IPS-11a (cell line): ENCODE data around the gene WNT1.

Source experiments
- H3K4me3 ChIP-seq: one replicate; pipeline ENCODE4 v1.5.1; 2013; ENCODE audit warnings: low read depth, low read length, control low read depth

Gene WNT1

DNA sequence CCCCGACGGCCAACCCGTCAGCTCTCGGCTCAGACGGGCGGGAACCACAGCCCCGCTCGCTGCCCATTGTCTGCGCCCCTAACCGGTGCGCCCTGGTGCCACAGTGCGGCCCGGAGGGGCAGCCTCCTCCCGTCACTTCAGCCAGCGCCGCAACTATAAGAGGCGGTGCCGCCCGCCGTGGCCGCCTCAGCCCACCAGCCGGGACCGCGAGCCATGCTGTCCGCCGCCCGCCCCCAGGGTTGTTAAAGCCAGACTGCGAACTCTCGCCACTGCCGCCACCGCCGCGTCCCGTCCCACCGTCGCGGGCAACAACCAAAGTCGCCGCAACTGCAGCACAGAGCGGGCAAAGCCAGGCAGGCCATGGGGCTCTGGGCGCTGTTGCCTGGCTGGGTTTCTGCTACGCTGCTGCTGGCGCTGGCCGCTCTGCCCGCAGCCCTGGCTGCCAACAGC, at the start of gene WNT1:
Gene WNT1, plus strand, starts transcription at position 32 of the 450 bp plus-strand sequence. Its CDS starts 329 bp downstream, at position 361.
- no peak within 1 kb of the TSS for H3K4me3 ChIP-seq

DNA sequence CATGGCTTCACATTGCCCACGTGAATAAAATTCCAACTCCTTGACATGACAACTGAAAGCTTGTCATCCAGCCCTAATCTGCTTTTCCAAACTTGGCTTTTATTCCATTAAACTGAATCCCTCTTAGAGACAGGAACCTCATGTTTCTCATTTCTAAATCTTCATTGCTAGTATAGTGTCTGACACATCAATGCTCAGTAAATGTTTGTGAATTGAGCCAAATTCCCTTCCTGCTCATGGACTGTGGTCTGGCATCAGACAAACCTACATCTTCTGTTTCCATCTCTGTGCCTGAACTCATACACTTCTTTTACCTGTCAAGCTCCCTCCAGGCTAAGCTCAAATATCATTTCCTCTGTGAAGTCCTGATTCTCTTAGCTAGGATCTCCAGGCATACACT, 48.6 kb upstream of the WNT1 start:
- no peak overlapping the region for H3K4me3 ChIP-seq

DNA sequence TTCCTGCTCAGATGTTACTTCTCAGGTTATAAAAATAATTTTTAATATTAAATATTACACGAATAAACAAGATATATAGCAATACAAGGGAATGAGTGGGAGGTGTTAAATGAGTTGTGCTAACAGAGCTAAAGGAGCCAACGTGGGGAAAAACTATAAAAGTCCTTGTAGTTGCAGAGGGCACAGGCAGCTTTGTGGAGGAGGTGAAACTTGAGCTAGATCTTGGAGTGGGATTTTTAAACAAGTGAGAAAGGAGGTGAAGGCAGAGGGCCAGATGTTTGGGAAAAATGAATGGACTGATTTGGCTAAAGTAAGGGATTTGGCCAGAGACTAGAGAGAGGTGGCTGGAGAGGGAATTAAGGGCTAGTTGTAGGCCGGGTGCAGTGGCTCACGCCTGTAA, 47.6 kb upstream of the WNT1 start:
- H3K4me3 ChIP-seq = no peak overlapping the region

DNA sequence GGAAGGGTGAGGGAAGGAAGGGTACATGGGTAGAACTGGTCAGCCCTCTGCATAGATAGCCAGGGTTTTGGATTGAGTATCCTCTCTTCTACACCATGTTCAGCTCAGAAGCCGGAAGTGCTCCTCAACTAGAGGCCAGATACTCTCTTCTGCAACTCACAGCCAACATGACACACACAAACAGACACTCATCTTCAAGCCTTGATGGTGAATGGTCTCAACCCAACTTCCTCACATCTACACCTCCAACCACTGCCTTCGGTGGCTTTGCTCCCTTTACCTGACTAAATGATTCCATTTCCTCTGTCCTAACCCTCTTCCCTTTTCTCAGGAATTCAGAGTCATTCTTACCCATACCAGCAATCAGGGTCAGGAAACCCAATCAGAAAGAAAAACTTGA, 45.2 kb upstream of the WNT1 start:
- no peak overlapping the region for H3K4me3 ChIP-seq

DNA sequence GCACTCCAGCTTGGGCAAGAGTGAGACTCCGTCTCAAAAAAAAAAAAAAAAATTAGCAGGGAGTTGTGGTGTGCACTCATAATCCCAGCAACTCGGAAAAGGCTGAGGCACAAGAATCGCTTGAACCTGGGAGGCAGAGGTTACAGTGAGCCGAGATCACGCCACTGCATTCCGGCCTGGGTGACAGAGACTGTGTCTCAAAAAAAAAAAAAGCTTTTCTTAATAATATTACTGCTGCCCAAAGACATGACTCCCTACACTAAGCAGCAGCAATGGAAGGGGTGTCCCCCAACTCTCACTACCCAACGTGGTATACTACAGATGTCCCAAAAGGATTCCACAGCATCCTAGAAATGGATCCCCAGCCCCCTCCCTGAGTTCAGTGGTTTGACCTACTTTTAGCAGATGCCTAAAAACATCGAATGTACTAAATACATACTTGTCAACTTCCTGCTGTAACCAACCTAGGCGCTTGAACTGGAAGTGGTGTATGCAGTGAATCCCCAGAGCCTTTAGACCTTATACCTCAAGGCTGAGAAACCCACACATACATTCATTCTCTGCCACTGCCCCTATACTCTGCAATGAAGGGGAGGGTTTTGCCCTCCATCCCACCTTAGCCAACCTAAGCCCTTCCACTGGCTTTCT, 44.3 kb upstream of the WNT1 start:
- H3K4me3 ChIP-seq = no peak overlapping the region

DNA sequence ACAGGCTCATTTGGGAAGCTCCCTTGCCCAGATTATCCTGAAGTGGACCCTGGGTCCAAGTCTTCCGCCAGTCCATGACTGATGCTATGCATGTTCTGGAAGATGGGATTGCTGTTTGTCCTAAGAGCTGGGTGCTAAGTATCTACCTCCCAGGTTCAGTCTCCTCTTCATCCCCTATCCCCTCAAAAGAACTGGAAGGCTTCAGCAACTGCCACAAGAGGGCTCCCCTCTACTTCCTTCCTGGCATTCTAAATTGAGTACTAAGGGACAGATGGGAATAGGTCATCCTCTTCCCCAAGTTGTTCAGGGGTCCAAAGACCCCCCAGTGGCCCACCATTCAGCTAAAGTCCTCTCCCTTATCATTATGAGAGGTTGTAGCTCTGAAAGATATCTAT, 43.8 kb upstream of the WNT1 start:
- H3K4me3 ChIP-seq = no peak overlapping the region

DNA sequence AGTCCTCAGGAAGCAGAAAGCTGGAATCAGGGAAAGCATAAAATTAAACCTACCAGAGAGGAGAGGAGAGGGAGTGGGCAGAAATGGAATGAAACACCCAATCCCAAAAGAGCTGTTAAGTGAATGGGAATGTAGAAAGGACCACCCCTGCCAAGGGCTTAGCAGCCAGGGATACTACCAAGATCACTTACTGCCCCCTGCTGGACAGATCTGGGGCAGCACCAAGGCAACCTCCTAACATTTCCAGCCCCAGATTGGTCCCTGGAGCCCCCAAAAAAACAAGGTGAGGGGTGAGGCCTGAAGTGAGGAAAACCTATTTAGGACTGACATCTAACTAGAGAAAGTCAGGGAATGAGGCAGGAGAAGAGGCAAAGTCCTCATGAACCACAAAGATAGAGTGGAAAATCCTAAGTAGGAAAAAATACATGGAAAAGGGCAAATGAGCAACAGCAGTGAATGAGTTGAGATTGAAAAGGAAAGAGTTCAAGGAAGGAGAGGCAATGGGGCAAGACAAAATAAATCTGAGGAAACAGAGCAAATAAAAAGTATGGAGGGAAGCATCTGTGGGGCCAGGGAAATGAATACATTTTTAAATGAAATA, 41.6 kb upstream of the WNT1 start:
- H3K4me3 ChIP-seq = no peak overlapping the region

DNA sequence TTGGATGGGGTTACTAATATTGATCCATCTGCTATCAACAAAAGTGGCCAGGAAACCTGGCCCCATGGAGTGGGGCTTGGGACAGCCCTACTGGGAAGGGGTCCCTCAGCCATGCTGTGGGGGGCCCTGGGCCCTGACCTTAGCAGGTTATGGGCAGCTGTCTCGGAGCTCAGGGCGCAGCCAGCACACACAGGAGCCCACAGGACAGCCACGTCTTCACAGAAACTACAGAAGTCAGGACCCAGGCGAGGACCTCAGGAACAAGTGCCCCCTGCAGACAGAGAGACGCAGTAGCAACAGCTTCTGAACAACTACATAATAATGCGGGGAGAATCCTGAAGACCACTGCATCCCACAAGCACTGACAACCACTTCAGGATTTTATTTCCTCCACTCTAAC, 41.0 kb upstream of the WNT1 start:
- H3K4me3 ChIP-seq = no peak overlapping the region

DNA sequence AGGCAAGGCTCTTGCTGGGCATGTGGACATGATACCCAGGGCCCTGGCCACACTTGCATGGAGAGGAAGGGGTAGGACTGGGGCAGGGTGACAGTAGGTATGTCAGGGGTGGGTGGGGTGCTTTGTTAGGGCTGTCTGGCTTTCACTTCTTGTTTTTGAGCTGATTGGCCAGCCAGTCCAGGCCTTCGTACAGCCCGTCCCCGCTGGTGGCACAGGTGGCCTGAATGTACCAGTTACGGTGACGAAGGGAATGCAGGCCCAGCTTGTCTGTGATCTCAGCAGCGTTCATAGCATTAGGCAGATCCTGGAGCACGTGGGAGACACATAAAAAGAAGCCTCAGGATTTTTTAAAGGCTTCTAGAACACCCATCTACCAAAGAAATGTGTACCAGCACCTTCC, 39.3 kb upstream of the WNT1 start:
- no peak overlapping the region for H3K4me3 ChIP-seq

DNA sequence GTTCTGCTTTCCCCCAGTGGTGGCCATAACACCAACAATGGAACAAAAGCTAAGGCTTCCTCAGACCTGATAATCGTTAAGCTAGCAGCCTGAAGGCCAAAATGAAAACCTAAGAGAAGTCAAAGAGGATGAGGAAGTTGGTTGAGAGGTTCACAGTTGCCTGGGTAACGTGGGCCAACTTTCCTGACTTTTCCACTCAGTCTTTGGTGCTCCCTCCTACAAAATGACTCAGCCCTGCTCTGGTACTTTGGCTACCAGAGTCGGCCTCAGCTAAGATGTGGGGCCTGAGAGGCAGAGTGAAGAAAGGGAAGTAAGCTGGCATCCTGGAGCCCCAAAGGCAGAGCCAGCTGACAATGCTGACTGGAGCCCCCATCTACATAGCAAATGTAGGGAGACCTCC, 37.9 kb upstream of the WNT1 start:
- H3K4me3 ChIP-seq = no peak overlapping the region

DNA sequence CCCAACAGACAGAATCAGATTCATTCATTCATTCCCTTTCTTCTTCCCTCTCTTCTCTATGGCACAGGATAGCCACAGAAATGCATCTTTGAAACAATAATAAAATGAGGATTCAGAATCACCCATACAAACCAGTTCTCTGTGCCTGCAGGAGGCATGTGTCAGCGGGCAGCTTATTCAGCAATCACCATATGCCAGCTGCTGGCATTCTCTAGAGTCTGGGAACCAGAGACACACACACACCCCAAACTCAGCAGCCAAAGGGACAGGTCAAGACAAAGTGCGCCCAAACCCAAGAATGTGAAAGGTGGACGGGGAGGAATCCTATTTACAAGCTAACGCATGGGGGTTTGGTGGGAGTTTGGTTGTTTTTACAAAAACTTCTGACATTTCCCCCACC, 34.9 kb upstream of the WNT1 start:
- H3K4me3 ChIP-seq = no peak overlapping the region

DNA sequence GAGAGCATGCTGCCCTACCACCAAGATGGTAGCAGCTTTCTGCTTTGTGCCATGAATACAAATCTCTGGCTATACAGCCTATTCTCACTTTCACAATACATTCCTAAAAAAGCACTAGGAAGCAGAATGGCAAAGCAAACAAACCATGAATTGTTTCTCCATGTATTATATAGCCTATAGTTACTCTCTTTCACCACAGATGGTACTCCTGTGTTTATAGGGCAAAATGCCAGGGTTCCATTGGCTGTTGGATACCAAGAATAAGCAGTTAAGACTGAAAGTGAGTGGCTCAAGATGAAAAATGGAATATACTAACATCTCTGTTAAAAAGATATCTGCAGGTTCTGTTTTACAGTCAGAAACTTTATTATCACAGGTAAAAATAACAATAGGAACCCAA, 31.9 kb upstream of the WNT1 start:
- H3K4me3 ChIP-seq = no peak overlapping the region

DNA sequence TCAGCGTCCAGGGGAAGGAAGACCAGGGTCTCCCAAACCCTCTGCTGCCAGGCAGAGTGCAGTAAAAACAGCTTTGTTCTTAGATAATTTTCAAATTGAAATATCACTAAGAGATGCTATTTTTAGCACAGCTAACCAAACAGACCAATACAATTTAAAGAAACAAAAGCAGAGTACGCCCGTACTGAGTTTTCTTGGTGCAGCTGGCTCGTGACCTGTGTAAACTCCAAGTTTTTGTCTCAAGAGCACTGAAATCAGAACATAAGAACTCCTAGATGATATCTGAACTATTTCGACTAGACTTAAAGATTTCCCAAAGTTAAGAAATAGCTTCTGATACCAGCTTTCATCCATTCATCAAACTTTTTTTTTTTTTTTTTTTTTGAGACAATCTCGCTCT, 31.2 kb upstream of the WNT1 start:
- no peak overlapping the region for H3K4me3 ChIP-seq

DNA sequence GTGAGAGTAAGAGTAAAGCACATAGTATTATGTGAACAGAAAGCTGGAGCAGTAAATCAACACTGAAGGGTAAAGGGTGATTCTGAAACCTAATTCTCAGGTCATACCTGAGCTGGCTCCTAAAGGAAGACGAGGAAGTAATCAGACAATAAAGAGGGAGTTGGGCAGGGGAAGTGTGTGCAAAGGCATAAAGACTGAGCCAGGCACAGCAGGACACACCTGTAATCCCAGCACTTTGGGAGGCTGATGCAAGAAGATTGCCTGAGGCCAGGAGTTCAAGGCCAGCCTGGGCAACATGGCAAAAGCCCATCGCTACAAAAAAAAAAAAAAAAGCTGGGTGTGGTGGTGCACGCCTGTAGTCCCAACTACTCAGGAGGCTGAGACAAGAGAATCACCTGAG, 30.4 kb upstream of the WNT1 start:
- no peak overlapping the region for H3K4me3 ChIP-seq

DNA sequence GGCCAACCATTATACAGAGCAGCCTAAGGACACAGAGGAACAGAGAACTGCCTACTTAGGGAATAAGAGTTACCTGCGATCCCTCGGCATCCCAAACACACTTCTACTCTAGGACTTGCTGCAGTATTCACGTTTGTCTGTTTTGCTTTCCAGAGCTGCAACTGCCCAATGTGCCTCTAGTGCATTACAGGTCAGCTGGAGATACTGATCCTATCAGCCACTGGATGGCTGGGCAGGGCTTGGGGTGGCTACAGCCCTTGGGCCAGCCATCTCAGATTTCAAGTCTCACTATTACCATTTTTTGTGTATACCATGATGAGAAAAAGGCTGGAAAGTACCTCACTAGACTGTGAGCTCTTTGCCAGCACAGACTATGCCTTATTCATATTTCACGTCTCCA, 25.4 kb upstream of the WNT1 start:
- H3K4me3 ChIP-seq = no peak overlapping the region

DNA sequence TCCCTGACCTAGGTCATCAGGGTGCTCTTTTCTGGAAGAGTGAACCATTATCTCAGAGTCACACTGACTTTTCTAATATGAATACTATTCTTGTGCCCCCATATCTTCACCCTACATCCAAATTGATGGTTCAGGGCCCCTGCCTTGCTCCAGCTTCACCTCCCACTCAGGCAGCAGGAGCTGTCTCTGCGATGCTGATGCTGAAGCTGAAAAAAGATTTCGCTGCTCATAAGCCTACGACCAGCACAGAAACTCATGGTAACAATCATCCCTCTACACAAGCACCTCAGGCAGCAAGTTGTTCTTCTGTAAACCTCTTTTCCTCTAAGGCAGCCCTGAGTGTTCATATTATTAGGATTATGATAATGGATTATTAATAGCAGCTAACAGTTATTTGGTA, 24.1 kb upstream of the WNT1 start:
- H3K4me3 ChIP-seq = no peak overlapping the region

DNA sequence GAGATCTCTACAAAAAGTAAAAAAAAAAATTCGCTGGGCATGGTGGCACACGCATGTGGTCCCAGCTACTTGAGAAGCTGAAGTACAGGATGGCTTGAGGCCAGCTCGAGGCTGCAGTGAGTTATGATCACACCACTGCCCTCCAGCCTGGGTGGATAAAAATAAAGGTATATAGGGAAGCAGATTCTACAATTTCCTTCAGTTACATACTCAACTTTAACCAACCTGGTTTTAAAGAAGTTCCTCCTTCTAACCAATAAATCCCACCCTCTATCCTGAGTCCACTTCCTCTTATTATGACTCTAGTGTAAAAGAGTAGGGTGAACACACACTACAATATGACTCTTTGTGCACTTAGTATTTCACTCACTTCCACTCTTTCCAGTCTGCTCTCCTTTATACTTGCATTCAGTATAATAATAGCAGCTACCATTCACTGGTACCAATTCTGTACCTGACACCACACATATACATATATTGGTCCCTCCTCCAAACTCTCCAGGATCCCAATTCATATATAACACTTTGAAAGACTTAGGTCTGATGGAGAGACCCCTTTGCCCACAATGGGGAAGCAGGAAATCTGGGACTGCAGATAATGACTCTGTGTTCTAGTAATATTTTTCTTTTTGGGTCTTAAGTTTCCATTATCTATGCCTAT, 23.2 kb upstream of the WNT1 start:
- no peak overlapping the region for H3K4me3 ChIP-seq

DNA sequence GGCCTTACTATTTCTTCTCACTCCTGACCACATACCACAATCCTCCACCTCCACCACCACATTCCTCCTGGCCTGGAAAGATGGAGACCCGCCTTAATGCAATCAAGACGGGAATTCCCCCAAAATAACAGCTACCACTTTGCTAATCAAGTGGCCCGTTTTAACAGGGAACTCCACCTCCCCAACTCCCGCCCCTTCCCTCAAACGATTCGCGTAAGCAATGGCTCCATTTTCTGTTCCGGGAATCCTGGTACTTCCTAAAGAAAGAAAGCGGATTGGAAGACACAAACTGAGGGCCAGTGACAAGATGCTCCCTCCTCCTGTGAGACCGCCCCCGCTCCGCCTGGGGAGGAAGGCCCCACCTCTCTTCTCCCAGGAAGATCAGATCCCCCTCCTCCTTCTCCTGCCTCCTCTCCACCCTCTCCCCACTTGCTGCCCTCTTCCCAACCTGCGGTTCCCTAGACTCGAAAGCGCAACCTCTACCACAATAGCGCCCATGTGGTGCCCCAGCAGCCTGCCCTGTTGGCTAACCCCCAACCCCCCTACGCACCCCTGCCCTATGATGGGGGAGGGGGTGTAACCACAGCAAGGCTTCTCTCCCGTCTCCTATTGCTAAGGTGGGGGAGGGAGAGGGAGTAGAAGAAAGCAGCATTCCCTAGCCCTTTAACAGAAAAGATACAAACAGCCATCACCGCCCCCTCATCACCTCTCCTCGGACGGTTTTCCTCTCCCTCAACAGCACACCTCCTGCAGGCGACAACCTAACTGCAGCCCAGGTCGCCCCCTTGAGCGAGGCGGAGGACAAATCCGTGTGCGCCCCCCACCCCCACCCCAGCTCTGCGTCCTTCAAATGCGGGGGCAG, 21.6 kb upstream of the WNT1 start:
- H3K4me3 ChIP-seq = peak overlapping the region; percentile 92

DNA sequence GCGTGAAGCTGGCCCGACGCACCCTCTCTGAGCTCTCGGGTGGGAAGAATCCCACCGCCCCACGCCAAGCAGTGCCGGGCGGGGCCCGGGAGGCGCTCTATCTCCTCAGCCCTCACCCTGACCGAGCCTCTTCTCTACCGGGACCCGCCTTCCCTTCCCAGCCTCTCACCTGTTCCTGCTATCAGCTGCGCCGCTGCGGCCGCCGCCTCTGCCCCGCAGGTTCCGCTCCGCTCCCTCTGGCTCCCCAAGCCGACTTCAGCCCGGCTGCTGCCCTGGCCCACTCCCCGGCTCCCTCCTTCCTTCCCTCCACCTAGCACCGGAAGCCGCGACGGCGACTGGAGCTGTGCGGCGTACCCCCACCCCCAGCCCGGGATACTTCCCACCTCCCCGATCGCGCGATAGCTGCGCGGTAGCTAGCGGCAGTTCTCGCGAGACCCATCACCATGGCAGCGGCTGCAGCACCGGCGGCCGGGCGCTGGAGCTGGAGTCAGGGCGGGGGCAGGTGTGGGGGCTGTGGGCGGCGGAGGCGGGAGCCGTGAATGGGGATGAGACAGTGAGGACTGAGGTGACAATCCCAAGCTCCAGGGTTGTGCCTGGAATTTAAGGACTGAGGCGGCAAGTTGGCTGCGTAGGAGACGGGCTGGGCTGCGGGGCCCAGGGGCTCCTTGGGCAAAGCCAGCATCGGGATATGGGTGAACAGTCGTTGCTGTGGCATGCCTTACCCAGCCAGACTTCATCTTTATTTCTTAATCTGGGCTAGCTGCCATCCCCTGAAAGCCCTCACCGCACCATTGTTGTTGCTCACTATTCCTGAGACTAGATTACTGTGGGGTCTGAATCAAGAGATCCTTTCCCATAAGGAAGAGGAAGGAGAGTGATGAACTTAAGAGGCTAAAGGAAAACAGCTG, 20.7 kb upstream of the WNT1 start, which contains the start of gene ARF3:
Gene ARF3, minus strand, starts transcription at position 347 of the 908 bp plus-strand sequence. CDS start 16,392 bp downstream, outside the sequence.
- H3K4me3 ChIP-seq = peak within 1 kb of the TSS; percentile 92

DNA sequence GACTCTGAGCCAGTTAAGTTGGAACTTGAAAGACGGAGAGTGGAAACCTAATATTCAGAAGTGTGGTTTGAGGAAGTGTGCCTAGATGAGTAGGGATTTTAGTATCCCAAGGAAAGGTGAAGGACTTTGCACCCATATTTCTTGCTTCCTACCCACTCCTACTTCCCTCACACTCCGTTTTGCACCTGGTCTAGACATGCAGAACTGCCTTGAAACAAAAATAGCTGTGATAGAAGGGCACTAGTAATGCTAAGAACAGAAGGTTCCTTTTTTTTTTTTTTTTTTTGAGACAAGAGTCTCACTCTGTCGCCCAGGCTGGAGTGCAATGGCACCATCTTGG, 20.1 kb upstream of the WNT1 start:
- H3K4me3 ChIP-seq = peak overlapping the region; percentile 63
